RKO (cell line): ENCODE measurements around the gene SMAD3.

Source experiments
- DNase-seq: peaks from one replicate; pipeline ENCODE4 v3.0.0-alpha.2; 2016; ENCODE audit warnings: low spot score

SMAD3 gene

GRCh38 chr15:67097424-67097823, 32.0 kb downstream of the SMAD3 start:
- DNase-seq: no peak

DNA sequence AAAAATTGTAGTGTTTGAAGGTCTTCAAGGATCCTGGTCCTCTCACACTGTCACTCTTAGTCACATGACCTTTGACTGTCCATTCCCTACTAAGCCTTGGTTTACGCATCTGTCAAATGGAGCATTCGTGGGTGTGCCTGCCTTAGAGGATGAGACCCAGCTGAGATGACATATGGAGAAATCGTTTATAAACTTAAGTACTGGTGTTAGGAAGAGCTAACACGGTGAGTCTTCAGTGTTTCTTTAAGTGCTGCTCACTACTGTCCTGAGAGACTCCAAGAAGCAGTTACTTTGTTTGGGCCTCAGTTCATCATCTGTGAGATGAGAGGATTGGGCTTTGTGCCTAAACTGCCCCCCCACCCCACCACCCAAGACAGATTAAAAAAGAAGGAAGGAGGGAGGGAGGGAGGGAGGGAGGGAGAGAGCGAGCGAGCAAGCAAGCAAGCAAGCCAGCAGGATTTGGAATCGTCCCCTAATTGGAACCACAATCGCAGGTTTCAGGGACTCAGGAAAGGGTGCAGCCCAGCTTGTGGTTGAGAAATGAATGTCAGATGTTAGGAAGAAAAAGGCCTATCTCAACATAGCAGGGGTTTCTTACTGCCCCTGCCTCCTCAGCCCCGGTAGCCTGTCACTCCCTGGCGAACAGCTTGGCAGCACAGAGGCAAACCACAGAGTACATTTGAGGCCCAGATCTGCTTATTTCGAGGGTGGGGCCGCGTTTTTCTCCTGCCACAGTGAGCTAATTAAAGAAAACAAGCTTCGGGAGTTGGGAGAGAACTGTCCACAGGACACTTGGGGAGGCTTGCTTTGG, 32.7 kb downstream of the SMAD3 start:
- DNase-seq: no peak

- no peak for DNase-seq
Observed at GRCh38 chr15:67098768-67099282, 33.4 kb downstream of the SMAD3 start.

GRCh38 chr15:67100124-67100791, 34.9 kb downstream of the SMAD3 start:
- no peak for DNase-seq

DNA sequence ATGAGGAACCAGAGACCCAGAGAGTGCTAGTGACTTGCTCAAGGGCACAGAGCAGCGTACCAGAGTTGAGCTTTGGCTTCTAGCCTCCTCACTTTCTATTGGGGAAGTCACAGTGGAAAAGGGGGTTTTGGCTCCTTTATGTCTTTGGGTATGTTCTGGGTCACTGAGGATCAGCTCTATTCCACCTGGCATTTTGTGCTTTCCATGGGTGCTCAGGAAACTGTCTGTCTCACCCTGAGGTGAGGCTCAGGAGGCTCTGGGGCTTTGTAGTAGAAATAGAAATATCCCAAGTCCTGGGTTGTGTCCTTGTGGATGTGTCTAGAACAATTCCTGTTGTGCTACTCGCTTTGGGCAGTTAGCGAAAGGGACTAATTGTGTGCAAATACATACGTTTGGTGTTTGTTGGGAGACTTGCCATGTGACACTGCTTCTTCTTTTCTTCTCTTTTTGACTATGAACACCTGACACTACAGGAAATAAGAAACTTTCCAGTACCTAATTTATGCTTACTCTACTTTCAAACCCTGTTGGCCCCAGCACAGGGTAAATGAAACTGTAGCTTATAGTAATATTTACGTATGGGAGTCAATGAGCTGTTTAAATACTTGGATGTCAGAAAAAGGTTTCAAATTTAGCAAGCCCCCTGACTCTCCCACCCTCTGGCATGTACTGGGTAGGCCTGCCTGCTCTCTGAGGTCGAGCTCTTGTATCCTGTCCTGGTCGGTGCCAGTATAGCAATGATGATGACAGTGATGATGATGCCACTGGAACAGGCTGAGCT, 35.6 kb downstream of the SMAD3 start:
- no peak for DNase-seq

DNA sequence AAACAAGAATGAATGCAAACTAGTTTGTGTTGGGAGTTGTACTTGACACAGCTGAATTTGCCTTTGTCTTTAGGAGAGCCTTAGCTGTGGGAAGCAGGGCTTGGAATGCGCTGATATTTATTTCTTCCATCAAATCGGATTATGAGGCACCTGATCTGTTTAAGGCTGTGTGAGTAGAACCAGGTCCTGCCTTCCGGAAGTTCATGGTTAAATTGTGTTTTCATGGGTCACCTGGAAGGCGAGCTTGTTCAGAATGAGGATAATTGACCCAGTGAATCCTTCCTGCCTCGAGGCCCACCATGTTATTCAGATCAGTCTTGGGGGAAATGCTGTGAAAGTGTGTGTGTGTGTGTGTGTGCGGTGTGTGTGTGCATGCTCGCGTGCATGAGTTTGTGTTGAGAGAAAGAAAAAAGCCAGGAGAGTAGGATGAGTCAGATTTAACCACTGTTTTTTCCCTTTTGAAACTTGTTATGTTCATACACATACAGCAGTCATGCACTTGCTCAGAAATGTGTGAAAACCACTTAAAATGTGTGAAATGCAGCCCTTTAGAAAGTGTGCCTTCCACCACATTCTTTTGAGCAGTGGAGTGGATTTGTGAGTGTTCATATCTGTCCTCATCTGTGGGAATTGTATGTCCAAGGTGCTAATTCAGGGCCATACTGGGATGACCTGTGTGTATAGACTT, 36.7 kb downstream of the SMAD3 start:
- DNase-seq: no peak

DNA sequence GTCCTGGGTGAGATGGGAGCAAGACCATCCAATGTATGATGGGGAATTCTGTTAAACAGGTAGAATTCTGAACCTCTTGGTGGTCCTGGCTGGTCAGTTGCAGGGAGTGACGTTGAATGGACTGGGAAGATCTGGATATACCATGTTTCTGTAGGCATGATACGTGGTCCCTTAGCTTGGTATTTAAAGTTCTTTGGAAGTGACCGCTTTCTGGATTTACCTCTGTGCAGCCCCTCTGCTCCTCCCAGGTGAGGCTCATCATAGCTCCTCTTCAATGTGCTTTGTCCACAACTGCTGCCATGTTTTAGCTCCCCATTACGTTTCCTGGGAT, 37.2 kb downstream of the SMAD3 start:
- no peak for DNase-seq

- DNase-seq: no peak
Observed at GRCh38 chr15:67103021-67103420, 37.6 kb downstream of the SMAD3 start.

GRCh38 chr15:67103432-67103831, 38.0 kb downstream of the SMAD3 start:
- DNase-seq: no peak

GRCh38 chr15:67103869-67104268, 38.5 kb downstream of the SMAD3 start:
- DNase-seq: no peak

GRCh38 chr15:67104510-67104909, 39.1 kb downstream of the SMAD3 start:
- no peak for DNase-seq

DNA sequence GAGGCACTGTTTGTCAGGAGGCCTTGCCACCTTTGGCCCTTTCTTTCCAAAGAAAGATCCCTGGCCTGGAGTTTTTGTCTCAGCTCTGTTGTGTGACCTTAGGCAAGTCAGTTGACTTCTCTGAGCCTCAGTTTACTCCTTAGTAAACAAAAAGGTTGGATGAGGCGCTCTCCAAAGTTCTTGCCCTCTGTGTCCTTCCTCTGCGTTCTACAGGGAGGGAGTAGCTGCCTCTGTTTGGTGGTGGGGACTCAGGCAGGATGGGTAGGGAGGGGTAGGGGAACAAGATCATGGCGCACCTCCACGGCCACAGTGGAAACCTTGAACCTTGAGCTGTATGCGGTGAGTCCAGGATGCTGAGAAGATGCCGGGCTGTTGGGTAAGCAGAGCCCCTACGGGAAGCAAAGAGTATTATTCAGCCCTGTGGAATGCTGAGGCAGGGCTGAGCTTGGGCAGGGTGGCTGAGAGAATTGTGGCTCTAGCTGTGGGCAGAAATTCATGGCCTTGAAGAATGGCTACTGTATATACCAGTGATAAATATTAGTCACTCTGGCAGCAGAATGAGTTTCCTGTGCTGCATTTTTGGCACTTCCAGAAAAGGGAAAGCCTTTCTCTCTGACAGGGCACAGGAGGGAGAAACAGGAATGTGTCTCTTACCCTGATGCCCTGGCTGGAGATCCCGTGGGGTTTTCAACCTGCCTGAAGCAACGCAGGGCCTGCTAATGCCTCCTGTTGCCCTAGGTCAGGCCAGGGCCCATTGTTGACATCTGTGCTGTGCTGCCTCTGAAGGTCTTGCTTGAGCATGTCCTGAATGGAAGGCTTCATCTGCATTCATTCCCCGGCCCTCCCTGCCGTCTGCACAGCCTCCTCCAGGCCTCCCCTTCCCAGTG, 39.9 kb downstream of the SMAD3 start:
- peak; percentile 87 for DNase-seq

- no peak for DNase-seq
Observed at GRCh38 chr15:67105991-67106763, 40.8 kb downstream of the SMAD3 start.

GRCh38 chr15:67106764-67107013, 41.3 kb downstream of the SMAD3 start:
- no peak for DNase-seq

DNA sequence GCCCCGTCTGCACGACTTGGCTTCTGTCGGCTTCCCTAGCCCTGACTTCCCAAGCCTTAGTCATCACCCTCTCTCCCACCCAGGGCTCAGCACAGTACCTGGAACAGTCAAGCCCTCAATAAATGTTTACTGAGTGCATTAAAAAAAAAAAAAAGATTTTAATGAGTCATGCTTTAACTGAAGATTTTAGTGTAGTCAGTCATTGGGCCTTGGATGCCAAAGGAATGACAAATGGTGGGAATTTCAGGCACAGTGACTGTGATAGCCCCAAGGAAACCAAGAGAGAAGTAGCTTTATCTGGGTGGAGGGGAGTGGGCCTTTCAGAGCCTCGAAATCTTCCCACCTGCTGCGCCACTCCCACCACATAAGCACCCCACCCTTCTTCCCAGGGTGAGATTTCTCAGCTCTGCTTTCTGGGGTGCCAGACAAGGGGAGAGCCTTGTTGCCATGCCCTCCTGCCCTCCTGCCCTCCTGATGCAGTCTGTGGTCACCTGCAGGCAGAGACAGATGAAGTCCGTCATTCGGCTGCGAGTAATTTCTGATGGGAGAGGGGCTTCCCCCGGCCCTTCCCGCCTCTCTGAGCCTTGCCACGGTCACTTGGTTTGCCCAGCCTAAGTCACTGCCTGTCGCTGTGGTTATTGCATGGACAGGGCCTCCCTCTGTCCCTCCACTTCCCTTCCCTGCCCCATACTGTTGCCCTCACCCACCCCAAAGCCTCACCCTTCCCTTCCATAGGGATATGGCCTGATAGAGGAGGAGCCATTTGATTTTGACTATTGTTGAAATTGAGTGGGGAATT, 41.8 kb downstream of the SMAD3 start:
- DNase-seq: peak; percentile 93

DNA sequence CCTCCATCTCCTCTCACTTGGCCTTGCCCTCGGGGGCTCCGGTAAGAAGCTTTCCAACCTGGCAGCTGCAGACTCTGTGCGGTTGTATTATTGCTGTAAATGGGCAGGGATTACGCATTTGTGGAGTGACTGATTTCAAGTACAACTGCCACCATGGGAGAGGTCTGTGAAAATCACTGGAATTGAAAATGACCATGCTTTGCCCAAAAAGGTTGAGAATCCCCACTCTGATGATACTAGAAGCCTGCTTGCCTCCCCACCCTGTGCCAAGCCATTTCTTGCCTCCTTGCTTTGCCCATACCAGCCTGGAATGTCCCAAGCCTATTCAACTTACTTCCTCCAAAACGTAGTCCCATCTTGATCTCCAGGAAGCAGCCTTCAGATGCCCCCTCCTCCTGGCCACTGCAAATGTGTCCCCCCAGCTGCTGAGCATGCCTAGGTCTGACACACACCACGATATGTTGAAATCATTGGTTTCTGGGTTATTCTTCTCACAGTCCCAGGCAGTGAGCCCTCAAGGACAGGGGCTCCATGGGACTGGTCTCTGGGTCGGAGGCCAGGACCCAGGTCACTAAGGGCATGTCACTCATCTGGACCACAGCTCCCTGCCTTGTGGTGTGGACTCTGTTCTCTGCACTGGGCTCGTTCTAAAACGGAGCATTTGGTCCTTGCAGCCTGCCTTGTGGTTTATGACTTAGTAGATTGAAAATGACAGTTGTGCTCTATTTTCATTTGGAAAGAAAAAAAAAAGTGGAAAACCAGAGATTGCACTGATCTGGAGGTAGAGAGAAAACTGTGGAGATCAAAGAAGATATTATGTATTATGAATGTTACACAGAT, 42.9 kb downstream of the SMAD3 start:
- DNase-seq: no peak

GRCh38 chr15:67109141-67110034, 44.0 kb downstream of the SMAD3 start:
- DNase-seq: no peak

DNA sequence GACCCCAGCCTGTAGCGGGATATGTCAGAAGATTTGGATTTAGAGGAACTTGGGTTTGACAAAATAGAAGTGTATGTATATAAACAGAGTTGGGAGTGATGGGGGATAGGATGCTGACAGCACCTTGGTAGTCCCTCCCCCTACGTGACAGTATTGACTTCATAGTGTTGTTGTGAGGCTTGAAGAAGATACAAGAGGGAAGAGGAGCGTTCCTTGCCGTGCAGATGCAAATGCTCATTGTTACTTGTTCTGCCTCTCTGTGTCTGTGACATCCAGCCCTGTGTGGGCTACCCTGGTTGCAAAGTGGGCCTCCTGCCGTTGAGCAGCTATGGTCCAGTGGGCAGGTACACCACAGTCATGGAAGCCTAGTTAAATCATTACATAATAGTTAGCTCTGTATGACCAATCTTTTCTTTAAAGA, 45.0 kb downstream of the SMAD3 start:
- DNase-seq: no peak
